BLaER1 (cell line): ENCODE measurements around the gene TMA7B.

Experiments
- H3K27ac ChIP-seq: shearing (Covaris generic); formaldehyde crosslinking; 2 replicates; pipeline ENCODE4 v1.8.1; 2022
- H3K27me3 ChIP-seq: shearing (Covaris generic); formaldehyde crosslinking; 2 replicates; pipeline ENCODE4 v1.8.1; 2022
- H3K36me3 ChIP-seq: shearing (Covaris generic); formaldehyde crosslinking; 2 replicates; pipeline ENCODE4 v1.8.1; 2022
- H3K4me1 ChIP-seq: shearing (Covaris generic); formaldehyde crosslinking; 2 replicates; pipeline ENCODE4 v1.8.1; 2022
- H3K4me2 ChIP-seq: shearing (Covaris generic); formaldehyde crosslinking; 2 replicates; pipeline ENCODE4 v1.8.1; 2022
- H3K4me3 ChIP-seq: shearing (Covaris generic); formaldehyde crosslinking; 2 replicates; pipeline ENCODE4 v1.8.1; 2022
- H3K9ac ChIP-seq: shearing (Covaris generic); formaldehyde crosslinking; 2 replicates; pipeline ENCODE4 v1.8.1; 2022
- H3K9me3 ChIP-seq: shearing (Covaris generic); formaldehyde crosslinking; 2 replicates; pipeline ENCODE4 v1.8.1; 2022
- H4K20me1 ChIP-seq: shearing (Covaris generic); formaldehyde crosslinking; 2 replicates; pipeline ENCODE4 v1.8.1; 2022
- Cebpa-rat ChIP-seq: shearing (Covaris generic); IDR thresholded peaks from 2 replicates; pipeline ENCODE4 v1.8.1; 2022

TMA7B gene

GRCh38 chr22:39974065-39974464 is 13.9 kb downstream of the TMA7B start:
- H3K9me3 ChIP-seq = no peaks in the 10 kb centered on the region
- no peak overlapping the region for H3K4me2 ChIP-seq
- H3K4me3 ChIP-seq = no peak overlapping the region
- H3K27me3 ChIP-seq = no peaks in the 10 kb centered on the region
- no peak overlapping the region for H3K9ac ChIP-seq
- H3K4me1 ChIP-seq = no peaks in the 10 kb centered on the region
- H3K27ac ChIP-seq = no peak overlapping the region
- no peaks in the 10 kb centered on the region for H4K20me1 ChIP-seq
- no peaks in the 10 kb centered on the region for H3K36me3 ChIP-seq
- TF ChIP-seq Cebpa-rat = no peak

GRCh38 chr22:39979048-39979447 is 18.9 kb downstream of the TMA7B start:
- H3K27me3 ChIP-seq = no peaks in the 10 kb centered on the region
- H3K27ac ChIP-seq = no peak overlapping the region
- no peak overlapping the region for H3K9ac ChIP-seq
- H3K4me1 ChIP-seq = no peaks in the 10 kb centered on the region
- no peak for TF ChIP-seq Cebpa-rat
- H4K20me1 ChIP-seq = no peaks in the 10 kb centered on the region
- no peak overlapping the region for H3K4me2 ChIP-seq
- no peaks in the 10 kb centered on the region for H3K9me3 ChIP-seq
- H3K4me3 ChIP-seq = no peak overlapping the region
- H3K36me3 ChIP-seq = no peaks in the 10 kb centered on the region

- Histone ChIP-seq H3K36me3 (no peaks in the 10 kb centered on the region), H3K9ac (no peak overlapping the region), H3K4me1 (peaks cover 3% of the 10 kb centered on the region; the same call in 1 of the 2 replicates), H3K4me3 (no peak overlapping the region), H3K4me2 (no peak overlapping the region), H3K27me3 (no peaks in the 10 kb centered on the region), H4K20me1 (no peaks in the 10 kb centered on the region), H3K27ac (no peak overlapping the region), H3K9me3 (no peaks in the 10 kb centered on the region)
- no peak for TF ChIP-seq Cebpa-rat
Measured at GRCh38 chr22:39979458-39979857, 19.3 kb downstream of the TMA7B start.

GRCh38 chr22:39980596-39980995 is 20.4 kb downstream of the TMA7B start:
- Histone ChIP-seq H3K36me3 (no peaks in the 10 kb centered on the region), H3K4me3 (no peak overlapping the region), H3K4me2 (no peak overlapping the region), H3K9me3 (no peaks in the 10 kb centered on the region), H3K27ac (no peak overlapping the region), H3K4me1 (peaks cover 13% of the 10 kb centered on the region), H3K9ac (no peak overlapping the region), H4K20me1 (no peaks in the 10 kb centered on the region), H3K27me3 (no peaks in the 10 kb centered on the region)
- TF ChIP-seq Cebpa-rat = no peak

GRCh38 chr22:39983346-39983745 is 23.1 kb downstream of the TMA7B start:
- H3K27ac ChIP-seq = no peak overlapping the region
- H3K27me3 ChIP-seq = no peaks in the 10 kb centered on the region
- peaks cover 16% of the 10 kb centered on the region for H3K4me1 ChIP-seq
- no peak for TF ChIP-seq Cebpa-rat
- H3K9me3 ChIP-seq = no peaks in the 10 kb centered on the region
- H3K4me3 ChIP-seq = no peak overlapping the region
- H3K9ac ChIP-seq = no peak overlapping the region
- no peaks in the 10 kb centered on the region for H3K36me3 ChIP-seq
- H4K20me1 ChIP-seq = no peaks in the 10 kb centered on the region
- H3K4me2 ChIP-seq = no peak overlapping the region

- Histone ChIP-seq H3K27ac (no peak overlapping the region), H3K9me3 (no peaks in the 10 kb centered on the region), H4K20me1 (no peaks in the 10 kb centered on the region), H3K9ac (no peak overlapping the region), H3K4me2 (no peak overlapping the region), H3K36me3 (no peaks in the 10 kb centered on the region), H3K4me3 (no peak overlapping the region), H3K4me1 (peaks cover 16% of the 10 kb centered on the region), H3K27me3 (no peaks in the 10 kb centered on the region)
- TF ChIP-seq Cebpa-rat = no peak
Measured at GRCh38 chr22:39984006-39984405, 23.8 kb downstream of the TMA7B start.

GRCh38 chr22:39984746-39985145 is 24.5 kb downstream of the TMA7B start:
- Histone ChIP-seq H3K9me3 (no peaks in the 10 kb centered on the region), H3K4me3 (no peak overlapping the region), H3K27me3 (no peaks in the 10 kb centered on the region), H4K20me1 (no peaks in the 10 kb centered on the region), H3K9ac (no peak overlapping the region), H3K27ac (no peak overlapping the region), H3K4me2 (no peak overlapping the region), H3K36me3 (no peaks in the 10 kb centered on the region), H3K4me1 (peaks cover 16% of the 10 kb centered on the region)
- TF ChIP-seq Cebpa-rat = no peak

- Histone ChIP-seq H3K9ac (no peak overlapping the region), H3K27me3 (no peaks in the 10 kb centered on the region), H3K4me3 (no peak overlapping the region), H3K36me3 (no peaks in the 10 kb centered on the region), H3K27ac (no peak overlapping the region), H3K4me2 (peak overlapping the region; percentile 8; the same call in 1 of the 2 replicates), H4K20me1 (no peaks in the 10 kb centered on the region), H3K9me3 (no peaks in the 10 kb centered on the region), H3K4me1 (peaks cover 16% of the 10 kb centered on the region)
- no peak for TF ChIP-seq Cebpa-rat
Measured at GRCh38 chr22:39985383-39986035, 25.3 kb downstream of the TMA7B start.

GRCh38 chr22:39988386-39989114 is 28.4 kb downstream of the TMA7B start:
- no peak for TF ChIP-seq Cebpa-rat
- H3K27ac ChIP-seq = no peak overlapping the region
- H3K9me3 ChIP-seq = no peaks in the 10 kb centered on the region
- H3K4me2 ChIP-seq = no peak overlapping the region
- H3K4me3 ChIP-seq = no peak overlapping the region
- H4K20me1 ChIP-seq = no peaks in the 10 kb centered on the region
- no peaks in the 10 kb centered on the region for H3K36me3 ChIP-seq
- no peaks in the 10 kb centered on the region; the same call in 1 of the 2 replicates for H3K27me3 ChIP-seq
- peaks cover 16% of the 10 kb centered on the region for H3K4me1 ChIP-seq
- H3K9ac ChIP-seq = no peak overlapping the region

GRCh38 chr22:39989633-39990032 is 29.4 kb downstream of the TMA7B start:
- Histone ChIP-seq H3K4me2 (no peak overlapping the region), H3K9me3 (no peaks in the 10 kb centered on the region), H3K4me1 (peaks cover 20% of the 10 kb centered on the region), H3K36me3 (no peaks in the 10 kb centered on the region), H4K20me1 (no peaks in the 10 kb centered on the region), H3K27ac (no peak overlapping the region), H3K27me3 (peaks cover 9% of the 10 kb centered on the region), H3K4me3 (no peak overlapping the region), H3K9ac (no peak overlapping the region)
- TF ChIP-seq Cebpa-rat = no peak
